Upper lobe of left lung (tissue), 6 donors: ENCODE data around the gene DCDC2B. TPM values are rescaled to one million over a fixed set of nuclear protein-coding genes. Genes with fewer than 3 reads are reported as not detected.

ENCODE experiments used
- ATAC-seq, 2 donors: fragments of 200-7000 bp; cut with Tn5 transposase; one replicate each; pipeline ENCODE4 v1.9.1; 2022; ENCODE audit warnings: mild to moderate bottlenecking in 2 of 2, moderate library complexity in 2 of 2; ENCODE audit not compliant: low FRiP score in 2 of 2
- DNase-seq, 2 donors: peaks; one replicate each; pipeline ENCODE4 v3.0.0-alpha.2; 2019 to 2020
- H3K27ac ChIP-seq, 4 donors: fragments of 200-600 bp; sonication (generic); one replicate each; pipeline ENCODE4 v1.5.1; 2016 to 2019
- H3K27me3 ChIP-seq, 4 donors: fragments of 200-600 bp; sonication (generic); one replicate each; pipeline ENCODE4 v1.5.1; 2017 to 2019
- H3K36me3 ChIP-seq, 4 donors: fragments of 200-600 bp; sonication (generic); one replicate each; pipeline ENCODE4 v1.5.1; 2016 to 2019
- H3K4me1 ChIP-seq, 4 donors: fragments of 200-600 bp; sonication (generic); one replicate each; pipeline ENCODE4 v1.5.1; 2018 to 2019
- H3K4me3 ChIP-seq, 4 donors: fragments of 200-600 bp; sonication (generic); one replicate each; pipeline ENCODE4 v1.5.1; 2017 to 2019; ENCODE audit warnings: mild to moderate bottlenecking in 2 of 4, moderate library complexity in 1 of 4
- H3K9me3 ChIP-seq, 4 donors: fragments of 200-600 bp; sonication (generic); one replicate each; pipeline ENCODE4 v1.5.1; 2018 to 2019
- CTCF ChIP-seq, 6 experiments: fragments of 450-650 bp in 4 of 6; fragments of 200-600 bp in 2 of 6; sonication (generic) in 2 of 6; IDR thresholded peaks; one replicate each; pipeline ENCODE4 v1.5.1; 2016 to 2019; ENCODE audit warnings: antibody characterized with exemption in 6 of 6
- EP300 ChIP-seq, 4 donors: sonication (generic); formaldehyde crosslinking; IDR thresholded peaks; one replicate each; pipeline ENCODE4 v1.5.1; 2017; ENCODE audit warnings: antibody characterized with exemption in 4 of 4, control low read depth in 2 of 4
- POLR2A ChIP-seq, 4 donors: fragments of 450-650 bp; IDR thresholded peaks; one replicate each; pipeline ENCODE4 v1.5.1; 2016 to 2017; ENCODE audit warnings: antibody characterized with exemption in 4 of 4, mild to moderate bottlenecking in 2 of 4
- POLR2AphosphoS5 ChIP-seq, 2 donors: sonication (generic); formaldehyde crosslinking; IDR thresholded peaks; one replicate each; pipeline ENCODE4 v1.5.1; 2017; ENCODE audit warnings: antibody characterized with exemption in 2 of 2
- WGBS, 2 donors: methylation state at CpG; one replicate each; pipeline ENCODE4 v1.1.5; 2017 to 2018; 5-methylcytosine and 5-hydroxymethylcytosine counted together
- total RNA-seq, 6 donors: library from RNA; depleted of rRNA in 4 of 6; stranded (reverse); fragments of >200 nt in 4 of 6; gene quantifications; one replicate each; pipeline versions ENCODE4 v1.1.0 to v1.2.1, GENCODE V29; 2016 to 2021
- donor health status: DM: no; HTN: no; CAD: no; lungs with moderate emphysema.
- donor health status: DM: no; HTN: yes; CAD: no; lungs with severe emphysema.

The DCDC2B gene
- total RNA-seq, 6 donors from 2014 or later: 0.11 to 11.4 (median 4.5) TPM

- TF ChIP-seq EP300 (IDR thresholded peaks at IDR 0.05): no peak
- TF ChIP-seq POLR2A (IDR thresholded peaks at IDR 0.05): peak in 2 of 4 donors; percentile 2 to 62
- TF ChIP-seq CTCF (IDR thresholded peaks at IDR 0.05): peak in 1 of 6 experiments; percentile 1
- Histone ChIP-seq H3K9me3 (no peaks in the 10 kb centered on the region), H3K36me3 (peaks cover 0 to 39% (median 29%) of the 10 kb centered on the region in 4 donors), H3K4me3 (peak overlapping the region; percentile 29 to 77 (median 65)), H3K4me1 (peaks cover 36 to 60% (median 43%) of the 10 kb centered on the region in 4 donors), H3K27ac (peak overlapping the region; percentile 85 to 96 (median 94)), H3K27me3 (no peaks in the 10 kb centered on the region)
- peak; percentile 53 to 65 for ATAC-seq
- DNase-seq: peak; percentile 59 to 89
- 6 to 11% methylated on average over 17 to 36 of the region's 36 CpGs for WGBS, 2 donors
Measured at GRCh38 chr1:32180186-32181060, 28.5 kb upstream of the DCDC2B start.

- peak overlapping the region in 3 of 4 donors; percentile 85 to 95 (median 93) for H3K27ac ChIP-seq
- peaks cover 36 to 60% (median 44%) of the 10 kb centered on the region in 4 donors for H3K4me1 ChIP-seq
- TF ChIP-seq POLR2A (IDR thresholded peaks at IDR 0.05) (no peak), CTCF (IDR thresholded peaks at IDR 0.05) (no peak)
- H3K36me3 ChIP-seq: peaks cover 2 to 45% (median 29%) of the 10 kb centered on the region in 4 donors
- DNase-seq (no peak), ATAC-seq (no peak)
- WGBS, 2 donors: 76 to 86% methylated on average over 8 to 9 of the region's 9 CpGs
- H3K9me3 ChIP-seq: no peaks in the 10 kb centered on the region
- no peaks in the 10 kb centered on the region for H3K27me3 ChIP-seq
- peak overlapping the region in 3 of 4 donors; percentile 54 to 77 (median 76) for H3K4me3 ChIP-seq
Measured at GRCh38 chr1:32181065-32181464, 27.8 kb upstream of the DCDC2B start.

GRCh38 chr1:32181563-32181962, 27.3 kb upstream of the DCDC2B start:
- ATAC-seq (no peak), DNase-seq (no peak)
- whole genome bisulfite sequencing, 2 donors: 85 to 93% methylated on average over 5 of the region's 5 CpGs
- H3K4me1 ChIP-seq: peaks cover 36 to 60% (median 45%) of the 10 kb centered on the region in 4 donors
- peaks cover 2 to 50% (median 32%) of the 10 kb centered on the region in 4 donors for H3K36me3 ChIP-seq
- TF ChIP-seq EP300 (IDR thresholded peaks at IDR 0.05): no peak
- TF ChIP-seq CTCF (IDR thresholded peaks at IDR 0.05): no peak
- no peak for TF ChIP-seq POLR2A (IDR thresholded peaks at IDR 0.05)
- TF ChIP-seq POLR2AphosphoS5 (IDR thresholded peaks at IDR 0.05): no peak
- H3K27me3 ChIP-seq: no peaks in the 10 kb centered on the region
- peak overlapping the region in 2 of 4 donors; percentile 85 to 93 for H3K27ac ChIP-seq
- peak overlapping the region in 1 of 4 donors; percentile 77 for H3K4me3 ChIP-seq
- no peaks in the 10 kb centered on the region for H3K9me3 ChIP-seq

DNA sequence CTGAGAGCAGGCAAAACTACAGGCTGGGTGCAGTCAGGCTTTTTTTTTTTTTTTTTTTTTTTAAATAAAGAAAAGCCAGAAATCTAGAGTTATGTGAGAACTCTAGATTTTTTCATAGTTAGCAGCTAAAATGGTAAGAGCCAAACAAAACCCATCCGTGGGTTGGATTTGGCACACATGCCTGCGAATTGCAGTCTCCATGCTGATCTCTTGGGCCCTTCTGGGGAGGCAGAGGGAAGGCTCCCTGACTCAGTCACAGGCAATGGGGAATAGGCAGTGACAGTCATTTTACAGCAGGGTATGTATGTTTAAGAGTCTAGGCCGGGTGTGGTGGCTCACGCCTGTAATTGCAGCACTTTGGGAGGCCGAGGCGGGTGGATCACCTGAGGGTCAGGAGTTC, 26.8 kb upstream of the DCDC2B start:
- WGBS, 2 donors: 87 to 95% methylated on average over 6 of the region's 6 CpGs
- Histone ChIP-seq H3K4me3 (peak overlapping the region in 1 of 4 donors; percentile 77), H3K9me3 (no peaks in the 10 kb centered on the region), H3K4me1 (peaks cover 36 to 60% (median 45%) of the 10 kb centered on the region in 4 donors), H3K27me3 (no peaks in the 10 kb centered on the region), H3K36me3 (peaks cover 2 to 55% (median 34%) of the 10 kb centered on the region in 4 donors), H3K27ac (no peak overlapping the region)
- DNase-seq: no peak
- no peak for ATAC-seq
- TF ChIP-seq POLR2AphosphoS5 (IDR thresholded peaks at IDR 0.05) (no peak), EP300 (IDR thresholded peaks at IDR 0.05) (no peak), CTCF (IDR thresholded peaks at IDR 0.05) (no peak), POLR2A (IDR thresholded peaks at IDR 0.05) (no peak)
